Pancreas (tissue), 10 donors: ENCODE data around the gene REV1. TPM values are rescaled to one million over a fixed set of nuclear protein-coding genes. Genes with fewer than 3 reads are reported as not detected.

Source experiments
- ATAC-seq, 4 donors: fragments of 200-7000 bp; cut with Tn5 transposase; one replicate each; pipeline versions ENCODE4 v1.8.0 to v1.9.1; 2020; ENCODE audit warnings: mild to moderate bottlenecking in 4 of 4, moderate library complexity in 4 of 4
- DNase-seq, 6 donors: peaks; one replicate each; pipeline ENCODE4 v3.0.0-alpha.2; 2020
- FAIRE-seq: peaks from 2 replicates; lab custom pipeline; 2012; peaks lifted over from hg19 to GRCh38; lab: Jason Lieb, UNC
- H3K27ac ChIP-seq, 4 donors: fragments of 200-600 bp; sonication (generic); 1 replicate in 3 of 4; 2 replicates in 1 of 4; pipeline versions ENCODE4 v1.5.0 to v1.8.0; 2020
- H3K27me3 ChIP-seq, 4 donors: fragments of 200-600 bp; one replicate each; pipeline ENCODE4 v1.8.0; 2021
- H3K36me3 ChIP-seq, 3 donors: fragments of 200-600 bp; sonication (generic) in 1 of 3; one replicate each; pipeline versions ENCODE4 v1.5.0 to v1.8.0; 2020 to 2021
- H3K4me1 ChIP-seq, 3 donors: fragments of 200-600 bp; one replicate each; pipeline ENCODE4 v1.8.0; 2021
- H3K4me3 ChIP-seq, 4 donors: fragments of 200-600 bp; sonication (generic) in 2 of 4; one replicate each; pipeline versions ENCODE4 v1.5.0 to v1.8.0; 2020 to 2021
- H3K9me3 ChIP-seq, 4 donors: fragments of 200-600 bp; one replicate each; pipeline ENCODE4 v1.8.0; 2021
- CTCF ChIP-seq, 4 donors: fragments of 200-600 bp; sonication (generic) in 3 of 4; IDR thresholded peaks; one replicate each; pipeline versions ENCODE4 v1.5.0 to v1.8.0; 2021; ENCODE audit warnings: antibody characterized with exemption in 4 of 4
- WGBS, 2 donors: extraction: QIAGEN DNeasy Blood & Tissue Kit; methylation state at CpG; one replicate each; pipeline ENCODE4 v1.1.7; 2013; 5-methylcytosine and 5-hydroxymethylcytosine counted together
- intact Hi-C, 3 donors: fragments of 100-400 bp; cut with DNase I; formaldehyde crosslinking; loops; one replicate each; pipeline versions ENCODE4 v1.11.1 to v1.14.2; 2022
- polyA plus RNA-seq, 2 donors: library from polyadenylated mRNA; stranded (reverse); fragments of 200-250 nt; gene quantifications; one replicate each; pipeline ENCODE4 v1.2.3, GENCODE V29; 2013
- total RNA-seq, 6 donors: library from RNA; stranded (reverse); fragmentation: NEBNext Ultra II Directional in 4 of 6; extraction: Animal tissue kit (Norgen Biotek cat#: 25700) in 4 of 6; gene quantifications; one replicate each; pipeline versions ENCODE4 v1.2.1 to v1.2.4, GENCODE V29; 2021 to 2023
- donor health status: healthy with polysubstance abuse.
- donor health status: DM: no; HTN: no; CAD: no; lungs with moderate emphysema.
- donor health status: DM: no; HTN: no; CAD: no.
- donor health status: control.
- donor health status: control.
- donor health status: Bipolar disorder and iron deficiency.
- donor health status: DM: yes; HTN: yes; CAD: no.
- donor health status: DM: no; HTN: no; CAD: no.
- donor health status: DM: no; HTN: no; CAD: no.
- donor health status: DM: yes; HTN: yes; CAD: no.

Gene REV1
- total and polyA plus RNA-seq, 8 donors: 9.3 to 22.6 (median 14.1) TPM

- WGBS, 2 donors: 42 to 50% methylated on average over 1 of the region's 1 CpG
- H3K4me1 ChIP-seq: peaks cover 0 to 10% (median 5%) of the 10 kb centered on the region in 3 donors
- H3K4me3 ChIP-seq: no peak overlapping the region
- TF ChIP-seq CTCF (IDR thresholded peaks at IDR 0.05): no peak
- DNase-seq: peak in 3 of 6 donors; percentile 11 to 33 (median 28)
- intact Hi-C loops: no loop called here
- no peaks in the 10 kb centered on the region for H3K9me3 ChIP-seq
- no peak for FAIRE-seq
- H3K27ac ChIP-seq: no peak overlapping the region
- no peaks in the 10 kb centered on the region for H3K27me3 ChIP-seq
- peak; percentile 53 to 83 (median 72) for ATAC-seq
- H3K36me3 ChIP-seq: no peaks in the 10 kb centered on the region
These were observed 7.9 kb downstream of the REV1 start for GRCh38 chr2:99481941-99482340.

- H3K27me3 ChIP-seq: no peaks in the 10 kb centered on the region
- H3K36me3 ChIP-seq: no peaks in the 10 kb centered on the region
- no peak overlapping the region for H3K27ac ChIP-seq
- no peak for TF ChIP-seq CTCF (IDR thresholded peaks at IDR 0.05)
- ATAC-seq (no peak), DNase-seq (no peak), FAIRE-seq (no peak)
- 97 to 100% methylated on average over 2 of the region's 2 CpGs for WGBS, 2 donors
- H3K4me1 ChIP-seq: peaks cover 0 to 10% (median 5%) of the 10 kb centered on the region in 3 donors
- no peaks in the 10 kb centered on the region for H3K9me3 ChIP-seq
- no peak overlapping the region for H3K4me3 ChIP-seq
- intact Hi-C loops: no loop called here
These were observed 8.3 kb downstream of the REV1 start for GRCh38 chr2:99481527-99481926.

GRCh38 chr2:99480390-99480789, 9.4 kb downstream of the REV1 start:
- Histone ChIP-seq H3K4me3 (no peak overlapping the region), H3K36me3 (no peaks in the 10 kb centered on the region), H3K27ac (no peak overlapping the region), H3K27me3 (no peaks in the 10 kb centered on the region), H3K9me3 (no peaks in the 10 kb centered on the region), H3K4me1 (peaks cover 4 to 10% (median 5%) of the 10 kb centered on the region in 3 donors)
- intact Hi-C loops: no loop called here
- DNase-seq (no peak), FAIRE-seq (no peak), ATAC-seq (no peak)
- no peak for TF ChIP-seq CTCF (IDR thresholded peaks at IDR 0.05)
- WGBS, 2 donors: 52 to 63% methylated on average over 1 of the region's 1 CpG

- DNase-seq: no peak
- no peak overlapping the region for H3K4me3 ChIP-seq
- ATAC-seq: no peak
- no peak for FAIRE-seq
- peaks cover 0 to 12% (median 0%) of the 10 kb centered on the region in 3 donors for H3K4me1 ChIP-seq
- H3K27me3 ChIP-seq: no peaks in the 10 kb centered on the region
- H3K36me3 ChIP-seq: no peaks in the 10 kb centered on the region
- H3K9me3 ChIP-seq: no peaks in the 10 kb centered on the region
- H3K27ac ChIP-seq: no peak overlapping the region
- 78 to 83% methylated on average over 5 of the region's 5 CpGs for WGBS, 2 donors
- no peak for TF ChIP-seq CTCF (IDR thresholded peaks at IDR 0.05)
- intact Hi-C loops: no loop called here
These were observed 11.2 kb downstream of the REV1 start for GRCh38 chr2:99478632-99479031.

GRCh38 chr2:99477054-99477453, 12.8 kb downstream of the REV1 start:
- DNase-seq: no peak
- peaks cover 3 to 20% (median 7%) of the 10 kb centered on the region in 3 donors for H3K4me1 ChIP-seq
- no peak overlapping the region for H3K27ac ChIP-seq
- FAIRE-seq: no peak
- H3K36me3 ChIP-seq: no peaks in the 10 kb centered on the region
- no peaks in the 10 kb centered on the region for H3K9me3 ChIP-seq
- WGBS, 2 donors: 92 to 94% methylated on average over 6 of the region's 6 CpGs
- intact Hi-C loops: no loop called here
- no peak for ATAC-seq
- no peak overlapping the region for H3K4me3 ChIP-seq
- TF ChIP-seq CTCF (IDR thresholded peaks at IDR 0.05): no peak
- H3K27me3 ChIP-seq: no peaks in the 10 kb centered on the region
